H1 (cell line): ENCODE results near the gene ITGB8. TPM values are rescaled to one million over a fixed set of nuclear protein-coding genes. Genes with fewer than 3 reads are reported as not detected.

ENCODE experiments used
- CTCF ChIA-PET: fragments of 300-600 bp; sonication (Branson Sonifier 250); formaldehyde crosslinking; loops from one replicate; lab custom pipeline; 2021; ENCODE audit not compliant: partially characterized antibody; lab: Charles Lee
- POLR2A ChIA-PET: fragments of 300-600 bp; sonication (Branson Sonifier 250); formaldehyde crosslinking; loops from one replicate; lab custom pipeline; 2021; ENCODE audit warnings: inconsistent platforms; ENCODE audit not compliant: partially characterized antibody; lab: Charles Lee
- DNase-seq, 2 experiments: peaks; one replicate each; pipeline versions ENCODE4 v3.0.0 to v3.0.0-alpha.2; 2010 to 2022; ENCODE audit warnings: low spot score in 2 of 2, low read depth in 1 of 2, mixed read lengths in 1 of 2
- FAIRE-seq: peaks from 2 replicates; lab custom pipeline; 2011; peaks lifted over from hg19 to GRCh38; lab: Jason Lieb, UNC
- H2AFZ ChIP-seq: 2 replicates; pipeline ENCODE4 v1.8.1; 2012; ENCODE audit warnings: low read length, inconsistent platforms
- H2AK5ac ChIP-seq: 2 replicates; pipeline ENCODE4 v1.6.1; 2013; ENCODE audit warnings: low read depth, low read length
- H2BK120ac ChIP-seq: replicated peaks from 2 replicates; pipeline ENCODE3; 2013; ENCODE audit warnings: low read depth, low read length, inconsistent platforms
- H2BK12ac ChIP-seq: 2 replicates; pipeline ENCODE4 v1.6.1; 2013; ENCODE audit warnings: low read depth, low read length
- H2BK15ac ChIP-seq: 2 replicates; pipeline ENCODE4 v1.6.1; 2013; ENCODE audit warnings: low read length
- H2BK20ac ChIP-seq: 2 replicates; pipeline ENCODE4 v1.6.1; 2013; ENCODE audit warnings: low read length
- H2BK5ac ChIP-seq: 2 replicates; pipeline ENCODE4 v1.6.1; 2013; ENCODE audit warnings: low read depth, low read length
- H3K14ac ChIP-seq: 2 replicates; pipeline ENCODE4 v1.6.1; 2013; ENCODE audit warnings: inconsistent platforms; ENCODE audit not compliant: insufficient read length
- H3K18ac ChIP-seq: 2 replicates; pipeline ENCODE4 v1.6.1; 2013; ENCODE audit warnings: low read length; ENCODE audit errors: extremely low read depth
- H3K23ac ChIP-seq: 2 replicates; pipeline ENCODE4 v1.6.1; 2013; ENCODE audit warnings: inconsistent platforms; ENCODE audit not compliant: insufficient read length
- H3K23me2 ChIP-seq: 2 replicates; pipeline ENCODE4 v1.6.1; 2013; ENCODE audit warnings: low read depth, low read length
- H3K27ac ChIP-seq: 2 replicates; pipeline ENCODE4 v1.6.1; 2011; ENCODE audit warnings: low read depth, low read length, inconsistent platforms
- H3K27me3 ChIP-seq, 4 experiments: replicated peaks in 1 of 4; 1 replicate in 1 of 4; 2 replicates in 3 of 4; pipeline versions ENCODE4 v1.6.1 to v1.8.1; 2011 to 2013; ENCODE audit warnings: low read length in 3 of 4, mild to moderate bottlenecking in 3 of 4, inconsistent platforms in 2 of 4, mixed read lengths in 2 of 4, moderate library complexity in 1 of 4; ENCODE audit not compliant: control insufficient read depth in 3 of 4, insufficient read depth in 3 of 4; ENCODE audit errors: extremely low read depth in 1 of 4
- H3K36me3 ChIP-seq, 4 experiments: 2 replicates each; pipeline versions ENCODE4 v1.6.1 to v1.8.1; 2011 to 2013; ENCODE audit warnings: mild to moderate bottlenecking in 4 of 4, low read length in 3 of 4, moderate library complexity in 2 of 4, control low read depth in 1 of 4, inconsistent platforms in 1 of 4; ENCODE audit not compliant: insufficient read depth in 4 of 4, control insufficient read depth in 2 of 4
- H3K4ac ChIP-seq: replicated peaks from 2 replicates; pipeline ENCODE3; 2013; ENCODE audit warnings: low read length, low read depth, mixed read lengths, inconsistent platforms; ENCODE audit not compliant: insufficient read length
- H3K4me1 ChIP-seq, 4 experiments: replicated peaks in 1 of 4; 1 replicate in 1 of 4; 2 replicates in 3 of 4; pipeline versions ENCODE4 v1.6.1 to v1.8.1; 2011 to 2013; ENCODE audit warnings: low read length in 3 of 4, inconsistent platforms in 2 of 4, mixed read lengths in 1 of 4; ENCODE audit not compliant: insufficient read depth in 4 of 4, control insufficient read depth in 3 of 4
- H3K4me2 ChIP-seq, 2 experiments: 2 replicates each; pipeline versions ENCODE4 v1.6.1 to v1.8.1; 2011 to 2013; ENCODE audit warnings: low read depth in 2 of 2, low read length in 2 of 2, control low read depth in 1 of 2, inconsistent platforms in 1 of 2, mild to moderate bottlenecking in 1 of 2; ENCODE audit not compliant: insufficient read depth in 1 of 2
- H3K4me3 ChIP-seq, 4 experiments: fragments of 200-600, 300-600 bp in 1 of 4; sonication (generic), shearing (Covaris generic), sonication (Bioruptor Twin) in 1 of 4; 2 replicates each; pipeline versions ENCODE4 v1.5.1 to v1.8.1; 2011 to 2016; ENCODE audit warnings: low read length in 4 of 4, low read depth in 3 of 4, control low read depth in 2 of 4, inconsistent platforms in 2 of 4, mild to moderate bottlenecking in 2 of 4, mixed read lengths in 1 of 4, moderate library complexity in 1 of 4; ENCODE audit not compliant: insufficient read depth in 2 of 4; ENCODE audit errors: extremely low read depth in 1 of 4
- H3K56ac ChIP-seq: replicated peaks from 2 replicates; pipeline ENCODE3; 2013; ENCODE audit warnings: low read depth, mild to moderate bottlenecking, mixed read lengths, low read length, inconsistent platforms; ENCODE audit not compliant: insufficient read length
- H3K79me1 ChIP-seq: 2 replicates; pipeline ENCODE4 v1.6.1; 2013; ENCODE audit warnings: low read depth, low read length, control low read depth
- H3K79me2 ChIP-seq, 2 experiments: 2 replicates each; pipeline versions ENCODE4 v1.6.1 to v1.8.1; 2012 to 2013; ENCODE audit warnings: low read length in 2 of 2, mild to moderate bottlenecking in 2 of 2, inconsistent platforms in 1 of 2; ENCODE audit not compliant: insufficient read depth in 2 of 2, control insufficient read depth in 1 of 2
- H3K9ac ChIP-seq, 4 experiments: replicated peaks in 1 of 4; 1 replicate in 1 of 4; 2 replicates in 3 of 4; pipeline versions ENCODE4 v1.6.1 to v1.8.1; 2011 to 2013; ENCODE audit warnings: low read depth in 3 of 4, low read length in 3 of 4, control low read depth in 2 of 4, mild to moderate bottlenecking in 2 of 4, moderate library complexity in 2 of 4, inconsistent platforms in 1 of 4; ENCODE audit errors: extremely low read depth in 1 of 4
- H3K9me3 ChIP-seq, 2 experiments: 2 replicates each; pipeline versions ENCODE4 v1.6.1 to v1.8.1; 2012 to 2013; ENCODE audit warnings: mild to moderate bottlenecking in 2 of 2, moderate library complexity in 2 of 2, control low read depth in 1 of 2, inconsistent platforms in 1 of 2, low read depth in 1 of 2, low read length in 1 of 2, mixed read lengths in 1 of 2; ENCODE audit not compliant: insufficient read depth in 2 of 2
- H4K20me1 ChIP-seq, 2 experiments: replicated peaks in 1 of 2; 2 replicates each; pipeline versions ENCODE3 to v1.8.1; 2011 to 2013; ENCODE audit warnings: inconsistent platforms in 2 of 2, low read length in 2 of 2, mild to moderate bottlenecking in 1 of 2; ENCODE audit not compliant: insufficient read depth in 2 of 2, control insufficient read depth in 1 of 2
- H4K5ac ChIP-seq: 2 replicates; pipeline ENCODE4 v1.6.1; 2013; ENCODE audit warnings: low read length, low read depth, mixed read lengths, inconsistent platforms; ENCODE audit not compliant: insufficient read length
- H4K8ac ChIP-seq: 2 replicates; pipeline ENCODE4 v1.8.0; 2013; ENCODE audit warnings: mild to moderate bottlenecking, moderate library complexity, low read length, inconsistent platforms; ENCODE audit not compliant: insufficient read depth; ENCODE audit errors: extremely low read depth
- H4K91ac ChIP-seq: replicated peaks from 2 replicates; pipeline ENCODE3; 2013; ENCODE audit warnings: low read length, mixed read lengths, inconsistent platforms; ENCODE audit not compliant: insufficient read length
- ASH2L ChIP-seq: fragments of 200-600, 300-600 bp; sonication (generic); IDR thresholded peaks from one replicate; pipeline ENCODE4 v1.7.1; 2017; ENCODE audit warnings: low read length
- ATF3 ChIP-seq: IDR thresholded peaks from 2 replicates; pipeline ENCODE4 v1.6.1; 2011; ENCODE audit warnings: low read depth, mild to moderate bottlenecking, low read length; ENCODE audit not compliant: insufficient read depth
- BACH1 ChIP-seq: IDR thresholded peaks from 2 replicates; pipeline ENCODE4 v1.6.1; 2012; ENCODE audit warnings: low read length, improper control_type of control experiment
- CBX8 ChIP-seq: fragments of 300-800, 300-1000 bp; sonication (generic); IDR thresholded peaks from 2 replicates; pipeline ENCODE4 v1.7.1; 2016; ENCODE audit warnings: low read depth, low read length, borderline replicate concordance
- EGR1 ChIP-seq: IDR thresholded peaks from 2 replicates; pipeline ENCODE4 v1.6.1; 2011; ENCODE audit warnings: low read depth, low read length, borderline replicate concordance
- HDAC2 ChIP-seq, 2 experiments: fragments of 300-600 bp in 1 of 2; sonication (generic) in 1 of 2; IDR thresholded peaks; 2 replicates each; pipeline ENCODE4 v1.6.1; 2011 to 2012; ENCODE audit warnings: low read depth in 2 of 2, low read length in 2 of 2, mild to moderate bottlenecking in 2 of 2, moderate library complexity in 2 of 2, borderline replicate concordance in 1 of 2, inconsistent platforms in 1 of 2
- PHF8 ChIP-seq: fragments of 200-600 bp; sonication (generic); conservative IDR thresholded peaks from 2 replicates; pipeline ENCODE4 v1.7.1; 2012; ENCODE audit warnings: low read depth, mild to moderate bottlenecking, inconsistent platforms, low read length, moderate library complexity
- RNF2 ChIP-seq: fragments of 200-900, 300-1000 bp; sonication (generic); IDR thresholded peaks from 2 replicates; pipeline ENCODE4 v1.7.1; 2016; ENCODE audit warnings: borderline replicate concordance, low read depth, mild to moderate bottlenecking, antibody characterized with exemption, low read length; ENCODE audit not compliant: poor library complexity, severe bottlenecking; ENCODE audit errors: missing control alignments
- SP4 ChIP-seq: IDR thresholded peaks from 2 replicates; pipeline ENCODE4 v1.6.1; 2012; ENCODE audit warnings: low read length, inconsistent platforms
- WGBS, 2 experiments: shearing (Covaris generic) in 1 of 2; methylation state at CpG; one replicate each; pipeline versions ENCODE4 v1.1.6 to v1.1.7; 2013 to 2015; ENCODE audit warnings: low lambda C conversion rate in 2 of 2, mixed read lengths in 2 of 2, inconsistent platforms in 1 of 2, low coverage in 1 of 2, missing lambda C conversion rate in 1 of 2; ENCODE audit not compliant: insufficient replicate concordance in 2 of 2, insufficient coverage in 1 of 2, insufficient read length in 1 of 2; ENCODE audit errors: extremely low coverage in 1 of 2, missing lambda C conversion rate in 1 of 2; 5-methylcytosine and 5-hydroxymethylcytosine counted together
- polyA plus RNA-seq, 7 experiments: library from polyadenylated mRNA; depleted of rRNA in 3 of 7; stranded (reverse) in 5 of 7; unstranded in 2 of 7; fragments of >200 nt in 5 of 7; fragments of 200-250 nt in 2 of 7; gene quantifications; 1 replicate in 5 of 7; 2 replicates in 1 of 7; 4 replicates in 1 of 7; pipeline versions ENCODE4 v1.2.1 to v1.2.3, GENCODE V29; 2011 to 2013; ENCODE audit warnings: missing spikeins in 2 of 7, mixed read lengths in 2 of 7
- total RNA-seq: library from RNA; stranded (reverse); fragmentation: NEBNext Ultra II Directional; extraction: Animal tissue kit (Norgen Biotek cat#: 25700); gene quantifications from 2 replicates; pipeline ENCODE4 v1.2.1, GENCODE V29; 2021
- TF ChIP-seq, protein P1 (sequence below): IDR thresholded peaks from 2 replicates; pipeline ENCODE4 v1.6.1; 2012; ENCODE audit warnings: low read length, inconsistent platforms
- TF ChIP-seq, protein P2 (sequence below): IDR thresholded peaks from 2 replicates; pipeline ENCODE4 v1.6.1; 2012; ENCODE audit warnings: inconsistent platforms

Gene ITGB8
- total and polyA plus RNA-seq, 2 of the 8 experiments (the other 6 are each of a cell fraction or from before 2014, with no cell fraction given): 1.2 to 3.6 TPM

DNA sequence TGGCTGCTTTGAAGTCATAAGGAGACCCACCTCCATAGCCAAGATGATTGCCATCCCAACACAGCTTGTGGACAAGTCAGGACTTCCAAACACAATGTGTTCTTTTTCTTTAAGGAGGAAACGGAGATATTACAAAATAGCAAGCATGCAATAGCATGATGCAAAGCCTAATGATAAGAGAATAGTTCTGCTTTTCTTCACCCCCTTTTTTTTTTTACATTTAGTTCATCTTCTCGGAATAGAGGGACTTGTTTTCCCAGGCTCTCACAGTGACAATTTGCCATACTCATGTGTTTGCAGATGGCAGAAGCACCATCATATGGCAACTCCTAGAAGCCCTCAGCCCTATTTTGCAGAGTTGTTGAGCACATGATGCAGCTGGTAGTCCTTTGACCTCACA, 119.8 kb downstream of the ITGB8 start:
- CTCF ChIA-PET: interaction anchor here (0.9 to 1.6 kb wide), 4 partner anchors 9 to 174 kb away, joined by 3 to 5 read pairs (median 4); no protein-coding TSS in a partner anchor
- Histone ChIP-seq H3K23me2 (no peaks in the 10 kb centered on the region), H2AFZ (no peak overlapping the region), H4K5ac (no peak overlapping the region), H2BK12ac (no peak overlapping the region), H3K27me3 (no peaks in the 10 kb centered on the region), H3K4ac (no peak overlapping the region), H2BK15ac (no peak overlapping the region), H2AK5ac (no peak overlapping the region), H4K91ac (no peak overlapping the region), H3K9ac (no peak overlapping the region), H2BK120ac (no peak overlapping the region), H2BK5ac (no peak overlapping the region), H3K56ac (no peak overlapping the region), H3K18ac (no peak overlapping the region), H4K8ac (no peak overlapping the region), H3K27ac (no peak overlapping the region), H4K20me1 (no peaks in the 10 kb centered on the region), H3K36me3 (no peaks in the 10 kb centered on the region), H3K9me3 (peaks cover 0 to under 1% of the 10 kb centered on the region in 2 experiments; a peak in 1 of 4 replicates), H3K79me1 (no peaks in the 10 kb centered on the region), H3K14ac (no peak overlapping the region), H3K4me3 (no peak overlapping the region), H3K4me2 (no peak overlapping the region), H3K4me1 (no peaks in the 10 kb centered on the region), H2BK20ac (no peak overlapping the region), H3K79me2 (no peaks in the 10 kb centered on the region), H3K23ac (no peak overlapping the region)
- no peak for TF ChIP-seq SP4
- TF ChIP-seq ASH2L: no peak
- TF ChIP-seq, protein P1, sequence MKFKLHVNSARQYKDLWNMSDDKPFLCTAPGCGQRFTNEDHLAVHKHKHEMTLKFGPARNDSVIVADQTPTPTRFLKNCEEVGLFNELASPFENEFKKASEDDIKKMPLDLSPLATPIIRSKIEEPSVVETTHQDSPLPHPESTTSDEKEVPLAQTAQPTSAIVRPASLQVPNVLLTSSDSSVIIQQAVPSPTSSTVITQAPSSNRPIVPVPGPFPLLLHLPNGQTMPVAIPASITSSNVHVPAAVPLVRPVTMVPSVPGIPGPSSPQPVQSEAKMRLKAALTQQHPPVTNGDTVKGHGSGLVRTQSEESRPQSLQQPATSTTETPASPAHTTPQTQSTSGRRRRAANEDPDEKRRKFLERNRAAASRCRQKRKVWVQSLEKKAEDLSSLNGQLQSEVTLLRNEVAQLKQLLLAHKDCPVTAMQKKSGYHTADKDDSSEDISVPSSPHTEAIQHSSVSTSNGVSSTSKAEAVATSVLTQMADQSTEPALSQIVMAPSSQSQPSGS: no peak
- TF ChIP-seq, protein P2, sequence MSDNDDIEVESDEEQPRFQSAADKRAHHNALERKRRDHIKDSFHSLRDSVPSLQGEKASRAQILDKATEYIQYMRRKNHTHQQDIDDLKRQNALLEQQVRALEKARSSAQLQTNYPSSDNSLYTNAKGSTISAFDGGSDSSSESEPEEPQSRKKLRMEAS: no peak
- TF ChIP-seq PHF8: no peak
- no peak for TF ChIP-seq EGR1
- no peak for TF ChIP-seq RNF2
- no peak for TF ChIP-seq BACH1
- TF ChIP-seq HDAC2 (IDR thresholded peaks at IDR 0.05; ENCODE audit: borderline replicate concordance in 1 of 2, low read depth in 2 of 2, low read length in 2 of 2): no peak
- no peak for TF ChIP-seq CBX8
- TF ChIP-seq ATF3: no peak
- FAIRE-seq: no peak
- POLR2A ChIA-PET: no interaction called here
- no peak for DNase-seq
- WGBS, 2 experiments: 93% methylated on average over 2 of the region's 2 CpGs; no CpG with 5 or more reads in 1 of the 2 experiments
